Measurements from ENCODE around the gene GAB2.
A peak's percentile ranks its signal among the peaks of the same experiment; 100 is the strongest.
"Not testable (repeated sequence)": the region's sequence is repeated elsewhere in the genome, so short reads cannot be mapped to it uniquely, and the experiment has no call there.

GAB2 gene

DNA sequence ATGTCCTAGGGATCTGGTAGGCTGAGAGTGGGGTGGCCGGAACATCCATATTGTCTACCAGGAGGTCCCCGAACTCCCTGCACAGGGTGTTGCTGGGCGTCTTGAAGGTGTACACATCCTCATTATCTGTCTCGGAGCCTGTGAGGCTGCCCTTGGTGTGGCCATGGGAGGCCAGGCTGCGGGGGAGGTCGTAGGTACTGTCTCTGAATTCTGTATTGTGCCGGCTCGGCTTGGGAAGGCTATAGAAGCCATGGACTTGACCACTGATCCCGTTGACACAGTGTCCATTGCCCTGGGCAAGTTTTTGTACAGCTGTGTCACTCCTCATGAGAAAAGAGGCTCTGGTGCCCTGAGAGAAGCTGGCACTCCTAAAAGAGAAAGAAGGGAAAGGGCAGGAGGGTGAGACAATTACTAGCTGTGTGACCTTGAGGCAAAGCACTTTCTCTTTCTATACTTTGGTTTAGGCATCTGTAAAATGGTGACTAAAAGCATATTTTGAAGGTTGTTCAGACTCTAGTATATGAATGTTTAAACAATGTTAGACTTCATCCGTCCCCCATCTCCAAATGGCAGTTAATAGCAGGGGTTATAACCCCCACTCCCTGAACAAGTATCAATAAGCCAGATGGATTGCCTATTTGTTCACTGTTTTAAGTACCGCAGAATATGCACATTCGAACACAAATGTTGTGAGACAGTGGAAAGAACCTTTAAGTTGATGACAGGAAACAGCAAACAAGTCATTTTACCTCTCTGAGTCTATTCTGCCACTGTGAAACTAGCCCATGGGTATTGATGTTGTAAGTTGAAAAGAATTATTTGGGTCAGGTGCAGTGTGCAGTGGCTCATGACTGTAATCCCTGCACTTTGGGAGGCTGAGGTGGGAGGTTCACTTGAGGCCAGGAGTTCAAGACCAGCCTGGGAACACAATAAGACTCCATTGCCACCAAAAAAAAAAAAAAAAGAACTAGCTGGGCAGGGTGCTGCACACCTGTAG, 190.6 kb downstream of the GAB2 start:
- in situ Hi-C loops (cut with MboI; ENCODE audit: low pct_unique_long_range_greater_than_20kb, low sequenced_read_pairs, unreplicated experiment) = loop anchor here (10.0 kb wide), 1 partner anchor 198 kb away; no protein-coding TSS in a partner anchor
- no peak for DNase-seq (ENCODE audit: low spot score)
- TF ChIP-seq, protein P1, sequence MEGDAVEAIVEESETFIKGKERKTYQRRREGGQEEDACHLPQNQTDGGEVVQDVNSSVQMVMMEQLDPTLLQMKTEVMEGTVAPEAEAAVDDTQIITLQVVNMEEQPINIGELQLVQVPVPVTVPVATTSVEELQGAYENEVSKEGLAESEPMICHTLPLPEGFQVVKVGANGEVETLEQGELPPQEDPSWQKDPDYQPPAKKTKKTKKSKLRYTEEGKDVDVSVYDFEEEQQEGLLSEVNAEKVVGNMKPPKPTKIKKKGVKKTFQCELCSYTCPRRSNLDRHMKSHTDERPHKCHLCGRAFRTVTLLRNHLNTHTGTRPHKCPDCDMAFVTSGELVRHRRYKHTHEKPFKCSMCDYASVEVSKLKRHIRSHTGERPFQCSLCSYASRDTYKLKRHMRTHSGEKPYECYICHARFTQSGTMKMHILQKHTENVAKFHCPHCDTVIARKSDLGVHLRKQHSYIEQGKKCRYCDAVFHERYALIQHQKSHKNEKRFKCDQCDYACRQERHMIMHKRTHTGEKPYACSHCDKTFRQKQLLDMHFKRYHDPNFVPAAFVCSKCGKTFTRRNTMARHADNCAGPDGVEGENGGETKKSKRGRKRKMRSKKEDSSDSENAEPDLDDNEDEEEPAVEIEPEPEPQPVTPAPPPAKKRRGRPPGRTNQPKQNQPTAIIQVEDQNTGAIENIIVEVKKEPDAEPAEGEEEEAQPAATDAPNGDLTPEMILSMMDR (IDR thresholded peaks at IDR 0.05; ENCODE audit: extremely low read depth, insufficient read depth, missing control alignments) = no peak

DNA sequence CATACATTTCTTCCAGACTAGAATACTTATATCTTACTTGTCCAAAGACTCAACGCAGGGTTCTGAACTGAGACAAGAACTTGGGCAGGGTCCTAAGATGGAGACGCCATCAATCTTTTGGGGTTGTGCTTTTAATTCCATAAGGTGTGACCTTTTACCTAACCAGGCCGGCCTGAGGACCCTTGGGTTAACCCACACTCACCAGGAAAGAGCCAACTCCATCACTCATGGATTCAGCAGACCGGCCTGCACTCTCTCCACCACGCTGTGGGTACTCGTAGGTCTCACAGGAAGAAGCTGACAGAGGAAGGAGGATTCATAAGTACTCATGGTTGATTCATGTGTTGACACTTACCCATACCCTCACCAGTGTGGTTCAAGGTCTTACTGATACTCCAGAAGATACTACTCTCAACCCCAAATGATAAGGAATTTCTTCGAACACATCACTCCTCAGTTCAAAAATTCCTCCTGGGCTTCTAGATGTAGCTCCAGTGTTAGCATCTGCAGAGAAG, 192.7 kb downstream of the GAB2 start:
- in situ Hi-C loops (cut with MboI; ENCODE audit: low pct_unique_long_range_greater_than_20kb, low sequenced_read_pairs, unreplicated experiment) = loop anchor here (10.0 kb wide), 1 partner anchor 200 kb away; no protein-coding TSS in a partner anchor
- TF ChIP-seq, protein P1 (IDR thresholded peaks at IDR 0.05; ENCODE audit: extremely low read depth, insufficient read depth, missing control alignments) = no peak
- no peak for DNase-seq (ENCODE audit: low spot score)

DNA sequence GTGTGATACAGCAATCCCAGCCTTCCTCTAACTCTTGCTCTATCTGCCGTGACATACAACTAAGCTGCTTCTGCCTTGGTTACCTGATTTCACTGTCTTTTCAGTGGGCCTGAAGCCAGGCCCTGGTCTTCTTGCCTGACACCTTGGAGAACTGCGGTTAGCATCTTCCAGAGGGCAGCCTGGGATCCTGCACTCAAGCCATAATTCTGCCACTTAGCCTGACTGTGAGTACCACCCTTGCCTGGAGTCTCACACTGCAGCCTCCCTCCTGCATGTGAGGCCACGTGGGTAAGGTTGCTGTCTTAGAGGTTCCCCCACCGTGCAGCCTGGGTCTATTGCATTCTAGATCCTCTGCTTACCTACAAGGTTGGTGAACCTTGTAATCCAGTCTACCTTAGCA, 193.1 kb downstream of the GAB2 start:
- in situ Hi-C loops (cut with MboI; ENCODE audit: low pct_unique_long_range_greater_than_20kb, low sequenced_read_pairs, unreplicated experiment) = loop anchor here (10.0 kb wide), 1 partner anchor 200 kb away; no protein-coding TSS in a partner anchor
- TF ChIP-seq, protein P1 (IDR thresholded peaks at IDR 0.05; ENCODE audit: extremely low read depth, insufficient read depth, missing control alignments) = no peak
- no peak for DNase-seq (ENCODE audit: low spot score)

DNA sequence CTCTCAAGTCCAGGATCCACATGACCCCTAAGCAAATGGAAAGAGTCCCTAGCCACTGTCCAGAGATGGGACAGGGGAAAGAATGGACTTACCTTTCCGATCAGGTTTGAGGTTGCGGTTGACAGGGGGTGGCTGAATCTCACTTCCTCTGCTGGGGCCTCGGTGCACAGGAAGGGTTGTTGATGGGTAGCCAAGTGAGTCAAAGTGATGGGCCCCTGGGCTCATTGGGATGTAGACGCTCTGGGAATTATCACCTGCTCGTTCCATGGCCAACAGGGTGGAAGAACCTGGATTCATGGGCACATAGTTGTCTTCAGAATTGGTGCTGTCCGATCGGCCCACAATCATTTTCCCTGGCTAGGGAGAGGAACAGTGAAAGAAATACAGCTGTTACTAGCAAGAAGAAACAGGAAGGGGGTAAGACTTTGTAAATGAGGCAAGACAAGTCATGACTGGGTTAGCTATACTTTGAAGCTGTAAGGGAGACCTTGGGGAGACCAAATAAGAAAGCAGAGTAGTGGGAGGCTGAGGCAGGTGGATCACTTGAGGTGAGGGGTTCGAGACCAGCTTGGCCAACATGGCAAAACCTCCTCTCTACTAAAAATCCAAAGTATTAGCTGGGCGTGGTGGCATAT, 194.2 kb downstream of the GAB2 start:
- peak; percentile 46 for DNase-seq (ENCODE audit: low spot score)
- TF ChIP-seq, protein P1 (IDR thresholded peaks at IDR 0.05; ENCODE audit: extremely low read depth, insufficient read depth, missing control alignments) = no peak
- in situ Hi-C loops (cut with MboI; ENCODE audit: low pct_unique_long_range_greater_than_20kb, low sequenced_read_pairs, unreplicated experiment) = loop anchor here (10.0 kb wide), 1 partner anchor 201 kb away; no protein-coding TSS in a partner anchor

DNA sequence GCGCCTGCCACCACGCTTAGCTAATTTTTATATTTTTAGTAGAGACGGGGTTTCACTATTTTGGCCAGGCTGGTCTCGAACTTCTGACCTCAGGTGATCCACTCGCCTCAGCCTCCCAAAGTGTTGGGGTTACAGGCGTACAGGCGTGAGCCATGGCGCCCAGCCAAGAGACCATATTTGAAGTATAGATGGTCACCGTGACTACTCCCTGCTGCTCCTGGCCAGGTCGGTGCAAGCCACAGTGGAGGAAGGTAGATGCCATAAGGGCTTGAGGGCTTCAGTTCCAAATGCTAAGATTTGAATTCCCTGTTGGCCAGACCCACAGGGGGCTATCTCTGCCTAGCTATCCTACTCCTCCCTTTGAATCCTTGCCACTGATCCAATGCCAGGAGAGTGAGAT, 194.9 kb downstream of the GAB2 start:
- in situ Hi-C loops (cut with MboI; ENCODE audit: low pct_unique_long_range_greater_than_20kb, low sequenced_read_pairs, unreplicated experiment) = loop anchor here (10.0 kb wide), 1 partner anchor 202 kb away; no protein-coding TSS in a partner anchor
- DNase-seq (ENCODE audit: low spot score) = not testable (repeated sequence)

DNA sequence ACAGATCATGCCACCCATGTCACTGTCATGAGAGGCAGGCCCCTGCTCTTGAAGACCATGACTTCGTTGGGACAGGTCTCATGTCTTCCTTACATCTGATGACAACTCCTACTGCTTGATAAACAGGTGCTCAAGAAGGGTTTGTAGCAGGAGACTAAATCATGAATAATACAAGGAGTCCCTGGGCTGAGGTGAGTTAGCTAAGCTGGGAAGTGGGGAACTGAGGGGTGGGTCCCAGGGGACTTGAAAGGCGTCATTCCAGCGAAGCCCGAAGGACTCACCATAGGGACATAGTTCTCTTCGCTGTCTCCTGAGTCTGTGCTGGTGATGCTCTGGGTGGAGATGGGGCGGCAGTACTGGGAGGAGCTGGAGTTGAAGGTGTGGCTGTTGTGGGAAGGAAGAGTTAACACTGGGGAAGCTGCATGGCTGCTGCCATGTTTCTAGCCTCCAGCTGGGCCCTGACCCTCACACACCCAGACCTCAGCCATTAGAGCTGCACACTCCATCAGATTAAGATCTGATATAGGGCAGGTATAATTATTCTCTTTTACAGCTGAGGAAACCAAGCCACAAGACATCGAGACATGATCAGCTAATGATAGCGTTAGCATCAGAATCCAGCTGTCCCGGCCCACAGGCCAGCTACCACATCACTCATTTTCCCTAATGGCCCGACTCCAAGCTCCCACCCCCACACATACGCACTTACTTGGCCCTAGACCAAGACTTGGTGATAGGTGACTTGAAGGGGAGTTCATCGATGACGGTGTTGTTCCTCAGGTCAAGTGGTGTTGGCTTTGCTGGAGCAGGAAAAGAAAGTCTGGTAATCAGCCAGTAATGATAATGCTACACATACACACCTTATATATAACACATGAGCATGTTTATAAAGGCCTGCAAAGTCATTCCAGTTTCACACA, 196.0 kb downstream of the GAB2 start:
- DNase-seq (ENCODE audit: low spot score) = no peak
- in situ Hi-C loops (cut with MboI; ENCODE audit: low pct_unique_long_range_greater_than_20kb, low sequenced_read_pairs, unreplicated experiment) = loop anchor here (10.0 kb wide), 1 partner anchor 203 kb away; no protein-coding TSS in a partner anchor
- TF ChIP-seq, protein P1 (IDR thresholded peaks at IDR 0.05; ENCODE audit: extremely low read depth, insufficient read depth, missing control alignments) = no peak

Data from GM13977 (cell line).